Transverse colon (tissue), 4 donors: ENCODE data around the gene GALNT11.

Experiments used
- POLR2AphosphoS5 ChIP-seq, 3 donors: sonication (generic); formaldehyde crosslinking; IDR thresholded peaks; one replicate each; pipeline ENCODE4 v1.6.1; 2016; ENCODE audit warnings: antibody characterized with exemption in 3 of 3
- TF ChIP-seq, protein P1 (sequence below), 5 experiments: fragments of 200-600 bp in 3 of 5; fragments of 450-650 bp in 2 of 5; sonication (generic) in 3 of 5; IDR thresholded peaks; 1 replicate in 2 of 5; 2 replicates in 3 of 5; pipeline ENCODE4 v1.5.1; 2016 to 2017; ENCODE audit warnings: antibody characterized with exemption in 5 of 5, inconsistent platforms in 3 of 5, mild to moderate bottlenecking in 2 of 5, moderate library complexity in 1 of 5

DNA sequence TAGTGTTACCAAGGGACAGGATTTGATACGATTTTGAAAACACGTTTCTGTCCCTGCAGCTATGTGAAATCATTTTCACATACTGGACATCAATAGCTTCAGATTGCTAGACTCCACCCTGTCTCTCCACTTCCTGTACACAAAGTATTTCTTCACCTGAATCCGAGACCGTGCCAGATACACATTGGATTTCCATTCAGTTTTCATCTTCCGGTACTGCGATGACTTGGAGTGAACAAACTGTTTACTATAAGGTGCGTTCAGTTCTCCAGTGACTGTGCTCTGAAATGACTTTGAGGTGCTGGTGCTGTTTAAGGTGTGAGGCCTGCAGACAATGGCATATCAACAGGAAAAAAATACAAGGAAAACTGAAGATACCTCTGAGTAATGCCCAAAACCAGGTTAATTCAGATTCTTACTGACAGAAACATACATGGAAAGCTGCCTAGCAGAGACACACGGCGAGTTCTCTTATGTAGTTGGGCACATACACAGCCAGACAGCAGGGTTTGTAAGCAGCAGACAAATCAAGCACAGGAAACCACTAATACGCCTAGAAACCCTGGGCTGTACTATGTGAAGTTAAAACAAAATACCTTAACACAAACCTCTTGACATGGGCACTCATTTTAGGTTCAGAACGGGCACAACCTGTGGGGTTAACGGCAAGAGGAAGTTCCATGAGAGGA is 119.2 kb downstream of the GALNT11 start:
- TF ChIP-seq, protein P1, sequence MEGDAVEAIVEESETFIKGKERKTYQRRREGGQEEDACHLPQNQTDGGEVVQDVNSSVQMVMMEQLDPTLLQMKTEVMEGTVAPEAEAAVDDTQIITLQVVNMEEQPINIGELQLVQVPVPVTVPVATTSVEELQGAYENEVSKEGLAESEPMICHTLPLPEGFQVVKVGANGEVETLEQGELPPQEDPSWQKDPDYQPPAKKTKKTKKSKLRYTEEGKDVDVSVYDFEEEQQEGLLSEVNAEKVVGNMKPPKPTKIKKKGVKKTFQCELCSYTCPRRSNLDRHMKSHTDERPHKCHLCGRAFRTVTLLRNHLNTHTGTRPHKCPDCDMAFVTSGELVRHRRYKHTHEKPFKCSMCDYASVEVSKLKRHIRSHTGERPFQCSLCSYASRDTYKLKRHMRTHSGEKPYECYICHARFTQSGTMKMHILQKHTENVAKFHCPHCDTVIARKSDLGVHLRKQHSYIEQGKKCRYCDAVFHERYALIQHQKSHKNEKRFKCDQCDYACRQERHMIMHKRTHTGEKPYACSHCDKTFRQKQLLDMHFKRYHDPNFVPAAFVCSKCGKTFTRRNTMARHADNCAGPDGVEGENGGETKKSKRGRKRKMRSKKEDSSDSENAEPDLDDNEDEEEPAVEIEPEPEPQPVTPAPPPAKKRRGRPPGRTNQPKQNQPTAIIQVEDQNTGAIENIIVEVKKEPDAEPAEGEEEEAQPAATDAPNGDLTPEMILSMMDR (IDR thresholded peaks at IDR 0.05), result no peak
- TF ChIP-seq POLR2AphosphoS5 (IDR thresholded peaks at IDR 0.05), result no peak
